ENCODE measurements around the gene WNK2.

WNK2 gene

GRCh38 chr9:93287189-93287552 is 103.2 kb downstream of the WNK2 start:
- no peak for DNase-seq
- Histone ChIP-seq H3K9me3 (ENCODE audit: control insufficient read depth, low read length) (no peaks in the 10 kb centered on the region), H3K36me3 (ENCODE audit: control insufficient read depth, insufficient read depth, low read length) (no peaks in the 10 kb centered on the region)

GRCh38 chr9:93287593-93287992 is 103.7 kb downstream of the WNK2 start:
- Histone ChIP-seq H3K27ac (ENCODE audit: insufficient read depth, low read length, poor library complexity, severe bottlenecking) (no peak overlapping the region), H3K27me3 (replicated peaks; ENCODE audit: control insufficient read depth, insufficient read depth, low read length, poor library complexity, severe bottlenecking) (no peaks in the 10 kb centered on the region), H3K4me3 (ENCODE audit: insufficient read depth, low read depth, low read length, poor library complexity, severe bottlenecking) (no peak overlapping the region), H3K4me1 (ENCODE audit: control insufficient read depth, insufficient read depth, low read length, poor library complexity, severe bottlenecking) (no peaks in the 10 kb centered on the region), H3K36me3 (ENCODE audit: control insufficient read depth, insufficient read depth, low read length) (no peaks in the 10 kb centered on the region), H3K9me3 (ENCODE audit: control insufficient read depth, low read length) (no peaks in the 10 kb centered on the region)
- no peak for DNase-seq

More at GRCh38 chr9:93287189-93287552, 103.2 kb downstream of the WNK2 start:
- Histone ChIP-seq H3K27ac (ENCODE audit: insufficient read depth, low read length, poor library complexity, severe bottlenecking) (no peak overlapping the region), H3K27me3 (replicated peaks; ENCODE audit: control insufficient read depth, insufficient read depth, low read length, poor library complexity, severe bottlenecking) (peaks cover 2% of the 10 kb centered on the region), H3K4me1 (ENCODE audit: control insufficient read depth, insufficient read depth, low read length, poor library complexity, severe bottlenecking) (no peaks in the 10 kb centered on the region), H3K4me3 (ENCODE audit: insufficient read depth, low read depth, low read length, poor library complexity, severe bottlenecking) (no peak overlapping the region)

GRCh38 chr9:93288341-93288740 is 104.4 kb downstream of the WNK2 start:
- Histone ChIP-seq H3K36me3 (ENCODE audit: control insufficient read depth, insufficient read depth, low read length) (no peaks in the 10 kb centered on the region), H3K27me3 (replicated peaks; ENCODE audit: control insufficient read depth, insufficient read depth, low read length, poor library complexity, severe bottlenecking) (no peaks in the 10 kb centered on the region), H3K4me1 (ENCODE audit: control insufficient read depth, insufficient read depth, low read length, poor library complexity, severe bottlenecking) (no peaks in the 10 kb centered on the region), H3K4me3 (ENCODE audit: insufficient read depth, low read depth, low read length, poor library complexity, severe bottlenecking) (no peak overlapping the region), H3K9me3 (ENCODE audit: control insufficient read depth, low read length) (no peaks in the 10 kb centered on the region), H3K27ac (ENCODE audit: insufficient read depth, low read length, poor library complexity, severe bottlenecking) (no peak overlapping the region)
- no peak for DNase-seq

GRCh38 chr9:93288891-93289883 is 105.2 kb downstream of the WNK2 start:
- no peak overlapping the region for H3K4me3 ChIP-seq (ENCODE audit: insufficient read depth, low read depth, low read length, poor library complexity, severe bottlenecking)
- H3K9me3 ChIP-seq (ENCODE audit: control insufficient read depth, low read length): no peaks in the 10 kb centered on the region
- no peaks in the 10 kb centered on the region for H3K27me3 ChIP-seq (replicated peaks; ENCODE audit: control insufficient read depth, insufficient read depth, low read length, poor library complexity, severe bottlenecking)
- H3K36me3 ChIP-seq (ENCODE audit: control insufficient read depth, insufficient read depth, low read length): no peaks in the 10 kb centered on the region
- no peaks in the 10 kb centered on the region for H3K4me1 ChIP-seq (ENCODE audit: control insufficient read depth, insufficient read depth, low read length, poor library complexity, severe bottlenecking)
- no peak for DNase-seq
- no peak overlapping the region for H3K27ac ChIP-seq (ENCODE audit: insufficient read depth, low read length, poor library complexity, severe bottlenecking)

GRCh38 chr9:93290495-93291434 is 106.8 kb downstream of the WNK2 start:
- Histone ChIP-seq H3K4me3 (ENCODE audit: insufficient read depth, low read depth, low read length, poor library complexity, severe bottlenecking) (no peak overlapping the region), H3K36me3 (ENCODE audit: control insufficient read depth, insufficient read depth, low read length) (no peaks in the 10 kb centered on the region), H3K27me3 (replicated peaks; ENCODE audit: control insufficient read depth, insufficient read depth, low read length, poor library complexity, severe bottlenecking) (no peaks in the 10 kb centered on the region), H3K27ac (ENCODE audit: insufficient read depth, low read length, poor library complexity, severe bottlenecking) (no peak overlapping the region), H3K4me1 (ENCODE audit: control insufficient read depth, insufficient read depth, low read length, poor library complexity, severe bottlenecking) (no peaks in the 10 kb centered on the region), H3K9me3 (ENCODE audit: control insufficient read depth, low read length) (no peaks in the 10 kb centered on the region)
- no peak for DNase-seq

- H3K4me3 ChIP-seq (ENCODE audit: insufficient read depth, low read depth, low read length, poor library complexity, severe bottlenecking): no peak overlapping the region
- no peak for DNase-seq
- H3K36me3 ChIP-seq (ENCODE audit: control insufficient read depth, insufficient read depth, low read length): no peaks in the 10 kb centered on the region
- H3K4me1 ChIP-seq (ENCODE audit: control insufficient read depth, insufficient read depth, low read length, poor library complexity, severe bottlenecking): no peaks in the 10 kb centered on the region
- no peak overlapping the region for H3K27ac ChIP-seq (ENCODE audit: insufficient read depth, low read length, poor library complexity, severe bottlenecking)
- no peaks in the 10 kb centered on the region for H3K9me3 ChIP-seq (ENCODE audit: control insufficient read depth, low read length)
- no peaks in the 10 kb centered on the region for H3K27me3 ChIP-seq (replicated peaks; ENCODE audit: control insufficient read depth, insufficient read depth, low read length, poor library complexity, severe bottlenecking)
Observed at GRCh38 chr9:93291536-93292287, 107.8 kb downstream of the WNK2 start.

- Histone ChIP-seq H3K27ac (ENCODE audit: insufficient read depth, low read length, poor library complexity, severe bottlenecking) (no peak overlapping the region), H3K4me3 (ENCODE audit: insufficient read depth, low read depth, low read length, poor library complexity, severe bottlenecking) (no peak overlapping the region), H3K36me3 (ENCODE audit: control insufficient read depth, insufficient read depth, low read length) (no peaks in the 10 kb centered on the region), H3K9me3 (ENCODE audit: control insufficient read depth, low read length) (no peaks in the 10 kb centered on the region), H3K4me1 (ENCODE audit: control insufficient read depth, insufficient read depth, low read length, poor library complexity, severe bottlenecking) (no peaks in the 10 kb centered on the region), H3K27me3 (replicated peaks; ENCODE audit: control insufficient read depth, insufficient read depth, low read length, poor library complexity, severe bottlenecking) (no peaks in the 10 kb centered on the region)
- no peak for DNase-seq
Observed at GRCh38 chr9:93292288-93292615, 108.3 kb downstream of the WNK2 start.

- DNase-seq: no peak
- H3K9me3 ChIP-seq (ENCODE audit: control insufficient read depth, low read length): no peaks in the 10 kb centered on the region
- no peaks in the 10 kb centered on the region for H3K4me1 ChIP-seq (ENCODE audit: control insufficient read depth, insufficient read depth, low read length, poor library complexity, severe bottlenecking)
- H3K27me3 ChIP-seq (replicated peaks; ENCODE audit: control insufficient read depth, insufficient read depth, low read length, poor library complexity, severe bottlenecking): no peaks in the 10 kb centered on the region
- no peak overlapping the region for H3K4me3 ChIP-seq (ENCODE audit: insufficient read depth, low read depth, low read length, poor library complexity, severe bottlenecking)
- H3K27ac ChIP-seq (ENCODE audit: insufficient read depth, low read length, poor library complexity, severe bottlenecking): no peak overlapping the region
- H3K36me3 ChIP-seq (ENCODE audit: control insufficient read depth, insufficient read depth, low read length): no peaks in the 10 kb centered on the region
Observed at GRCh38 chr9:93292664-93293328, 108.9 kb downstream of the WNK2 start.

- Histone ChIP-seq H3K9me3 (ENCODE audit: control insufficient read depth, low read length) (no peaks in the 10 kb centered on the region), H3K27me3 (replicated peaks; ENCODE audit: control insufficient read depth, insufficient read depth, low read length, poor library complexity, severe bottlenecking) (no peaks in the 10 kb centered on the region), H3K4me3 (ENCODE audit: insufficient read depth, low read depth, low read length, poor library complexity, severe bottlenecking) (no peak overlapping the region), H3K4me1 (ENCODE audit: control insufficient read depth, insufficient read depth, low read length, poor library complexity, severe bottlenecking) (no peaks in the 10 kb centered on the region), H3K36me3 (ENCODE audit: control insufficient read depth, insufficient read depth, low read length) (no peaks in the 10 kb centered on the region), H3K27ac (ENCODE audit: insufficient read depth, low read length, poor library complexity, severe bottlenecking) (no peak overlapping the region)
- no peak for DNase-seq
Observed at GRCh38 chr9:93294011-93294410, 110.1 kb downstream of the WNK2 start.

All from effector memory CD4-positive, alpha-beta T cell (primary cell).